K562 (cell line): ENCODE measurements around the gene LIMCH1. TPM values are rescaled to one million over a fixed set of nuclear protein-coding genes. Genes with fewer than 3 reads are reported as not detected.

Source experiments
- NFE2 ChIP-seq: IDR thresholded peaks from 2 replicates; pipeline ENCODE4 v1.6.1; 2014; ENCODE audit warnings: antibody characterized with exemption, low read depth
- ZNF830 ChIP-seq: fragments of 250-450 bp; sonication (Bioruptor Pico); IDR thresholded peaks from 2 replicates; pipeline ENCODE4 v1.5.0; 2021; ENCODE audit warnings: mild to moderate bottlenecking
- polyA plus RNA-seq, 8 experiments: library from polyadenylated mRNA; depleted of rRNA in 4 of 8; stranded (reverse) in 5 of 8; unstranded in 3 of 8; fragments of >200 nt; fragmentation: Nextera tagmentation in 2 of 8; fragmentation: Illumina TruSeq in 1 of 8; extraction: Ambion mirVana in 2 of 8; extraction: Trizol in 1 of 8; gene quantifications; 2 replicates each; pipeline versions ENCODE4 v1.2.1 to v1.2.3, GENCODE V29; 2011 to 2014; ENCODE audit warnings: inconsistent platforms in 1 of 8, missing spikeins in 1 of 8
- total RNA-seq, 7 experiments: library from RNA; depleted of rRNA in 6 of 7; stranded (reverse); fragments of >200 nt in 6 of 7; fragmentation: Illumina TruSeq in 2 of 7; extraction: Trizol in 2 of 7; gene quantifications; 2 replicates each; pipeline versions ENCODE4 v1.2.1 to v1.2.3, GENCODE V29; 2011 to 2021; ENCODE audit warnings: low replicate concordance in 1 of 7
- TF ChIP-seq, protein P1 (sequence below): fragments of 450-650 bp; IDR thresholded peaks from 2 replicates; pipeline ENCODE4 v1.6.1; 2016; ENCODE audit warnings: mild to moderate bottlenecking, moderate library complexity
- TF ChIP-seq, protein P2 (sequence below): fragments of 450-650 bp; formaldehyde crosslinking; IDR thresholded peaks from 2 replicates; pipeline ENCODE4 v1.4.0; 2020; ENCODE audit warnings: mild to moderate bottlenecking, moderate library complexity

LIMCH1 gene
- total and polyA plus RNA-seq, 9 of the 15 experiments (the other 6 are each of a cell fraction or from before 2014, with no cell fraction given) = 0.35 TPM; not detected in 8

DNA sequence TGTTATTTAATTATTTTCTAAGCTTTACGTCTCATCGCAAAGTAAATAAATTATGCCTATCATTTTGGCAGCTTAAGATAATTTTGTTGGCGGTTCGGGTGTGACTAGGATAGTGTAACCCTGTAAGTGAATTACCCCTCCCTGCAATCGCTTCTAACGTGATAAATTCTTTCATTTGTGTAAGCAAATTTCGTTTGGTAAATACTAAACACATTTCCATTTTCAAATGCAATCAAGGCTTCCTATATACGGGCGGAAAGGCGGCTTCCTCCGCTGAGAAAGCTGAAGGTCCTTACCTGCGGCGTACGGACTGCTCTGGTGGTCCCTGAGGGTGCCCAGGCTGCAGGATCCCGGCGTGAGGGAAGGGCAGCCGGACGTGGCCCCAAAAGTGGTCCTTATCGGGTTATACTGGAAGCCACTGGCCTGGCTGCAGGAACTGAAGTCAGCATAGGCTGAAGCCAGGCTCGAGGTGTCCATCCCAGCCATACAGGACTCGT is 210.2 kb downstream of the LIMCH1 start (continued):
- TF ChIP-seq ZNF830 (CRISPR knock-in tag) (no peak), NFE2 (no peak)
- TF ChIP-seq, protein P1, sequence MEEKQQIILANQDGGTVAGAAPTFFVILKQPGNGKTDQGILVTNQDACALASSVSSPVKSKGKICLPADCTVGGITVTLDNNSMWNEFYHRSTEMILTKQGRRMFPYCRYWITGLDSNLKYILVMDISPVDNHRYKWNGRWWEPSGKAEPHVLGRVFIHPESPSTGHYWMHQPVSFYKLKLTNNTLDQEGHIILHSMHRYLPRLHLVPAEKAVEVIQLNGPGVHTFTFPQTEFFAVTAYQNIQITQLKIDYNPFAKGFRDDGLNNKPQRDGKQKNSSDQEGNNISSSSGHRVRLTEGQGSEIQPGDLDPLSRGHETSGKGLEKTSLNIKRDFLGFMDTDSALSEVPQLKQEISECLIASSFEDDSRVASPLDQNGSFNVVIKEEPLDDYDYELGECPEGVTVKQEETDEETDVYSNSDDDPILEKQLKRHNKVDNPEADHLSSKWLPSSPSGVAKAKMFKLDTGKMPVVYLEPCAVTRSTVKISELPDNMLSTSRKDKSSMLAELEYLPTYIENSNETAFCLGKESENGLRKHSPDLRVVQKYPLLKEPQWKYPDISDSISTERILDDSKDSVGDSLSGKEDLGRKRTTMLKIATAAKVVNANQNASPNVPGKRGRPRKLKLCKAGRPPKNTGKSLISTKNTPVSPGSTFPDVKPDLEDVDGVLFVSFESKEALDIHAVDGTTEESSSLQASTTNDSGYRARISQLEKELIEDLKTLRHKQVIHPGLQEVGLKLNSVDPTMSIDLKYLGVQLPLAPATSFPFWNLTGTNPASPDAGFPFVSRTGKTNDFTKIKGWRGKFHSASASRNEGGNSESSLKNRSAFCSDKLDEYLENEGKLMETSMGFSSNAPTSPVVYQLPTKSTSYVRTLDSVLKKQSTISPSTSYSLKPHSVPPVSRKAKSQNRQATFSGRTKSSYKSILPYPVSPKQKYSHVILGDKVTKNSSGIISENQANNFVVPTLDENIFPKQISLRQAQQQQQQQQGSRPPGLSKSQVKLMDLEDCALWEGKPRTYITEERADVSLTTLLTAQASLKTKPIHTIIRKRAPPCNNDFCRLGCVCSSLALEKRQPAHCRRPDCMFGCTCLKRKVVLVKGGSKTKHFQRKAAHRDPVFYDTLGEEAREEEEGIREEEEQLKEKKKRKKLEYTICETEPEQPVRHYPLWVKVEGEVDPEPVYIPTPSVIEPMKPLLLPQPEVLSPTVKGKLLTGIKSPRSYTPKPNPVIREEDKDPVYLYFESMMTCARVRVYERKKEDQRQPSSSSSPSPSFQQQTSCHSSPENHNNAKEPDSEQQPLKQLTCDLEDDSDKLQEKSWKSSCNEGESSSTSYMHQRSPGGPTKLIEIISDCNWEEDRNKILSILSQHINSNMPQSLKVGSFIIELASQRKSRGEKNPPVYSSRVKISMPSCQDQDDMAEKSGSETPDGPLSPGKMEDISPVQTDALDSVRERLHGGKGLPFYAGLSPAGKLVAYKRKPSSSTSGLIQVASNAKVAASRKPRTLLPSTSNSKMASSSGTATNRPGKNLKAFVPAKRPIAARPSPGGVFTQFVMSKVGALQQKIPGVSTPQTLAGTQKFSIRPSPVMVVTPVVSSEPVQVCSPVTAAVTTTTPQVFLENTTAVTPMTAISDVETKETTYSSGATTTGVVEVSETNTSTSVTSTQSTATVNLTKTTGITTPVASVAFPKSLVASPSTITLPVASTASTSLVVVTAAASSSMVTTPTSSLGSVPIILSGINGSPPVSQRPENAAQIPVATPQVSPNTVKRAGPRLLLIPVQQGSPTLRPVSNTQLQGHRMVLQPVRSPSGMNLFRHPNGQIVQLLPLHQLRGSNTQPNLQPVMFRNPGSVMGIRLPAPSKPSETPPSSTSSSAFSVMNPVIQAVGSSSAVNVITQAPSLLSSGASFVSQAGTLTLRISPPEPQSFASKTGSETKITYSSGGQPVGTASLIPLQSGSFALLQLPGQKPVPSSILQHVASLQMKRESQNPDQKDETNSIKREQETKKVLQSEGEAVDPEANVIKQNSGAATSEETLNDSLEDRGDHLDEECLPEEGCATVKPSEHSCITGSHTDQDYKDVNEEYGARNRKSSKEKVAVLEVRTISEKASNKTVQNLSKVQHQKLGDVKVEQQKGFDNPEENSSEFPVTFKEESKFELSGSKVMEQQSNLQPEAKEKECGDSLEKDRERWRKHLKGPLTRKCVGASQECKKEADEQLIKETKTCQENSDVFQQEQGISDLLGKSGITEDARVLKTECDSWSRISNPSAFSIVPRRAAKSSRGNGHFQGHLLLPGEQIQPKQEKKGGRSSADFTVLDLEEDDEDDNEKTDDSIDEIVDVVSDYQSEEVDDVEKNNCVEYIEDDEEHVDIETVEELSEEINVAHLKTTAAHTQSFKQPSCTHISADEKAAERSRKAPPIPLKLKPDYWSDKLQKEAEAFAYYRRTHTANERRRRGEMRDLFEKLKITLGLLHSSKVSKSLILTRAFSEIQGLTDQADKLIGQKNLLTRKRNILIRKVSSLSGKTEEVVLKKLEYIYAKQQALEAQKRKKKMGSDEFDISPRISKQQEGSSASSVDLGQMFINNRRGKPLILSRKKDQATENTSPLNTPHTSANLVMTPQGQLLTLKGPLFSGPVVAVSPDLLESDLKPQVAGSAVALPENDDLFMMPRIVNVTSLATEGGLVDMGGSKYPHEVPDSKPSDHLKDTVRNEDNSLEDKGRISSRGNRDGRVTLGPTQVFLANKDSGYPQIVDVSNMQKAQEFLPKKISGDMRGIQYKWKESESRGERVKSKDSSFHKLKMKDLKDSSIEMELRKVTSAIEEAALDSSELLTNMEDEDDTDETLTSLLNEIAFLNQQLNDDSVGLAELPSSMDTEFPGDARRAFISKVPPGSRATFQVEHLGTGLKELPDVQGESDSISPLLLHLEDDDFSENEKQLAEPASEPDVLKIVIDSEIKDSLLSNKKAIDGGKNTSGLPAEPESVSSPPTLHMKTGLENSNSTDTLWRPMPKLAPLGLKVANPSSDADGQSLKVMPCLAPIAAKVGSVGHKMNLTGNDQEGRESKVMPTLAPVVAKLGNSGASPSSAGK = no peak
- TF ChIP-seq, protein P2, sequence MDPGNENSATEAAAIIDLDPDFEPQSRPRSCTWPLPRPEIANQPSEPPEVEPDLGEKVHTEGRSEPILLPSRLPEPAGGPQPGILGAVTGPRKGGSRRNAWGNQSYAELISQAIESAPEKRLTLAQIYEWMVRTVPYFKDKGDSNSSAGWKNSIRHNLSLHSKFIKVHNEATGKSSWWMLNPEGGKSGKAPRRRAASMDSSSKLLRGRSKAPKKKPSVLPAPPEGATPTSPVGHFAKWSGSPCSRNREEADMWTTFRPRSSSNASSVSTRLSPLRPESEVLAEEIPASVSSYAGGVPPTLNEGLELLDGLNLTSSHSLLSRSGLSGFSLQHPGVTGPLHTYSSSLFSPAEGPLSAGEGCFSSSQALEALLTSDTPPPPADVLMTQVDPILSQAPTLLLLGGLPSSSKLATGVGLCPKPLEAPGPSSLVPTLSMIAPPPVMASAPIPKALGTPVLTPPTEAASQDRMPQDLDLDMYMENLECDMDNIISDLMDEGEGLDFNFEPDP (CRISPR knock-in tag) = no peak
- TF ChIP-seq, all 486 proteins: peak for 0
